ENCODE results near the gene ZBTB40. TPM values are rescaled to one million over a fixed set of nuclear protein-coding genes. Genes with fewer than 3 reads are reported as not detected.
A peak's percentile ranks its signal among the peaks of the same experiment; 100 is the strongest.

Gene ZBTB40
- total and polyA plus RNA-seq, 10 of the 15 experiments (the other 5 are each of a cell fraction or from before 2014, with no cell fraction given) = 1.9 to 14.4 (median 9.0) TPM

DNA sequence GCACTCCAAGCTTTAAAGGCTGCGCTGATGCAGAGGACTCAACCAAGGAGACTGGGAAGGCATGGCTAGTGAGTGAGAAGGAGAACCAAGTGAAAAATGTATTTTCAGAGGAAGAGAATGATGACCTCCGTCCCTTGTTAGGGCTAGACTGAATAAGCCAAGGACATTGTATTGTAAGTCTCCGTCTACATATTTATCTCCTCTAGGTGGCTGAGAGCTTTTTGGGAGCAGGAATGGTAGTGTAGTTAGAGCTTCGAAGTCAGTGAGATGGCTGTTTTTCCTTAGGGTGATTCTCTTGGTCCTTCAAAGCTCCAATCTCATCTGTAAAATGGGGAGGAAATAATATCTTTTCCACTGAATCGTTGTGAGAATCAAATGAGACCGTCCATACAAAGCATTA is 37.6 kb downstream of the ZBTB40 start:
- Histone ChIP-seq H4K20me1 (ENCODE audit: control insufficient read depth, insufficient read depth) (no peaks in the 10 kb centered on the region), H2AFZ (ENCODE audit: control insufficient read depth, low read depth, low read length) (no peak overlapping the region), H3K27me3 (replicated peaks in 1 of 2; ENCODE audit: control insufficient read depth in 2 of 2, insufficient read depth in 2 of 2, low read length in 1 of 2) (no peaks in the 10 kb centered on the region), H3K4me2 (ENCODE audit: control insufficient read depth, insufficient read depth) (no peak overlapping the region), H3K9ac (ENCODE audit: control insufficient read depth, insufficient read depth, low read length) (no peak overlapping the region), H3K36me3 (ENCODE audit: control insufficient read depth in 2 of 2, insufficient read depth in 2 of 2, low read length in 1 of 2) (peaks cover 0 to 3% of the 10 kb centered on the region in 2 experiments; a peak in 2 of 4 replicates), H3K4me1 (ENCODE audit: control insufficient read depth, insufficient read depth, low read length) (no peaks in the 10 kb centered on the region), H3K9me3 (replicated peaks; ENCODE audit: control insufficient read depth, insufficient read depth, low read length) (peaks cover 2% of the 10 kb centered on the region; the same call in 2 of the 3 replicates), H3K27ac (ENCODE audit: control insufficient read depth, insufficient read depth) (no peak overlapping the region), H3K4me3 (no peak overlapping the region), H3K79me2 (ENCODE audit: control insufficient read depth, insufficient read depth, low read length) (peaks cover 3% of the 10 kb centered on the region)
- SMC1A ChIA-PET (ENCODE audit: uncharacterized antibody, unreplicated experiment) = interaction anchor here (1.3 to 1.7 kb wide), 2 partner anchors 9 to 16 kb away, joined by 3 to 4 read pairs; no protein-coding TSS in a partner anchor
- no peak for ATAC-seq
- WGBS (ENCODE audit: insufficient coverage, insufficient replicate concordance, low lambda C conversion rate, missing lambda C conversion rate) = 96% methylated on average over 6 of the region's 6 CpGs
- TF ChIP-seq, protein P1, sequence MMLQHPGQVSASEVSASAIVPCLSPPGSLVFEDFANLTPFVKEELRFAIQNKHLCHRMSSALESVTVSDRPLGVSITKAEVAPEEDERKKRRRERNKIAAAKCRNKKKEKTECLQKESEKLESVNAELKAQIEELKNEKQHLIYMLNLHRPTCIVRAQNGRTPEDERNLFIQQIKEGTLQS (IDR thresholded peaks at IDR 0.05; ENCODE audit: borderline replicate concordance, extremely low read depth, low read depth, low read length) = no peak
- no peak for TF ChIP-seq RBBP5 (conservative IDR thresholded peaks at IDR 0.05)
- TF ChIP-seq ESRRA (IDR thresholded peaks at IDR 0.05; ENCODE audit: low read length) = no peak
- intact Hi-C loops (cut with micrococcal nuclease; ENCODE audit: unreplicated experiment) = no loop called here
- RAD21 ChIA-PET (ENCODE audit: unreplicated experiment) = no interaction called here
- POLR2A ChIA-PET = no interaction called here
- in situ Hi-C loops (cut with MboI) = no loop called here
- CTCF ChIA-PET = no interaction called here
- no TSS peak for BruUV-seq (replicated peaks)
- FAIRE-seq = no peak
- DNase-seq (ENCODE audit: low read depth, low spot score) = no peak

DNA sequence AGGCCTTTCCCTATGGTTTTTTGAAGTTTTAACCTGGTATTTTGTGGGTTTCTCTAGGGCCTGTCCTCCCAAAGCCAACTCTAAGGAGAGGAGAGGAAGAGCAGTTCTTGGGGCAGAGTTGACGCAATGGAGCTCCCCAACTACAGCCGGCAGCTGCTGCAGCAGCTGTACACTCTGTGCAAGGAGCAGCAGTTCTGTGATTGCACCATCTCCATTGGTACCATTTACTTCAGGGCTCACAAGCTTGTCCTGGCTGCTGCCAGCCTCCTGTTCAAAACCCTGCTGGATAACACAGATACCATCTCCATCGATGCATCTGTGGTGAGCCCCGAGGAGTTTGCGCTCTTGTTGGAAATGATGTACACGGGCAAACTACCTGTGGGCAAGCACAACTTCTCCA is 38.2 kb downstream of the ZBTB40 start:
- no peaks in the 10 kb centered on the region for H3K27me3 ChIP-seq (replicated peaks in 1 of 2; ENCODE audit: control insufficient read depth in 2 of 2, insufficient read depth in 2 of 2, low read length in 1 of 2)
- intact Hi-C loops (cut with micrococcal nuclease; ENCODE audit: unreplicated experiment) = no loop called here
- FAIRE-seq = no peak
- ChIA-PET POLR2A (no interaction called here), CTCF (no interaction called here), RAD21 (ENCODE audit: unreplicated experiment) (no interaction called here), SMC1A (ENCODE audit: uncharacterized antibody, unreplicated experiment) (interaction anchor here (1.3 to 1.7 kb wide), 2 partner anchors 9 to 16 kb away, joined by 3 to 4 read pairs; no protein-coding TSS in a partner anchor)
- H3K9me3 ChIP-seq (replicated peaks; ENCODE audit: control insufficient read depth, insufficient read depth, low read length) = no peaks in the 10 kb centered on the region; the same call in 1 of the 3 replicates
- peaks cover 3% of the 10 kb centered on the region for H3K79me2 ChIP-seq (ENCODE audit: control insufficient read depth, insufficient read depth, low read length)
- H3K9ac ChIP-seq (ENCODE audit: control insufficient read depth, insufficient read depth, low read length) = no peak overlapping the region
- H3K4me1 ChIP-seq (ENCODE audit: control insufficient read depth, insufficient read depth, low read length) = no peaks in the 10 kb centered on the region
- TF ChIP-seq RELA (IDR thresholded peaks at IDR 0.05; ENCODE audit: borderline replicate concordance, partially characterized antibody) = no peak
- TF ChIP-seq POLR2AphosphoS2 (IDR thresholded peaks at IDR 0.05; ENCODE audit: low read depth, low read length) = no peak
- no peak for TF ChIP-seq SIN3A (IDR thresholded peaks at IDR 0.05; ENCODE audit: low read depth, low read length)
- in situ Hi-C loops (cut with MboI) = no loop called here
- BruUV-seq (replicated peaks) = TSS peak; percentile 56
- no peak overlapping the region for H3K27ac ChIP-seq (ENCODE audit: control insufficient read depth, insufficient read depth)
- H2AFZ ChIP-seq (ENCODE audit: control insufficient read depth, low read depth, low read length) = no peak overlapping the region
- H3K4me2 ChIP-seq (ENCODE audit: control insufficient read depth, insufficient read depth) = no peak overlapping the region
- no peak overlapping the region for H3K4me3 ChIP-seq
- WGBS (ENCODE audit: insufficient coverage, insufficient replicate concordance, low lambda C conversion rate, missing lambda C conversion rate) = 99% methylated on average over 6 of the region's 6 CpGs
- DNase-seq (ENCODE audit: low read depth, low spot score) = no peak
- ATAC-seq = no peak
- H4K20me1 ChIP-seq (ENCODE audit: control insufficient read depth, insufficient read depth) = no peaks in the 10 kb centered on the region
- peaks cover 0 to 3% of the 10 kb centered on the region in 2 experiments; a peak in 2 of 4 replicates for H3K36me3 ChIP-seq (ENCODE audit: control insufficient read depth in 2 of 2, insufficient read depth in 2 of 2, low read length in 1 of 2)

All from GM12878 (cell line).